HG02943 (cell line): ENCODE measurements around the gene ERC2.
"Not testable (repeated sequence)": the region's sequence is repeated elsewhere in the genome, so short reads cannot be mapped to it uniquely, and the experiment has no call there.

Experiments used
- ATAC-seq: cut with Tn5 transposase; IDR thresholded peaks from one replicate; pipeline ENCODE4 v1.9.1; 2021; ENCODE audit warnings: mild to moderate bottlenecking, low read depth, moderate library complexity; ENCODE audit not compliant: unreplicated experiment

Gene ERC2

DNA sequence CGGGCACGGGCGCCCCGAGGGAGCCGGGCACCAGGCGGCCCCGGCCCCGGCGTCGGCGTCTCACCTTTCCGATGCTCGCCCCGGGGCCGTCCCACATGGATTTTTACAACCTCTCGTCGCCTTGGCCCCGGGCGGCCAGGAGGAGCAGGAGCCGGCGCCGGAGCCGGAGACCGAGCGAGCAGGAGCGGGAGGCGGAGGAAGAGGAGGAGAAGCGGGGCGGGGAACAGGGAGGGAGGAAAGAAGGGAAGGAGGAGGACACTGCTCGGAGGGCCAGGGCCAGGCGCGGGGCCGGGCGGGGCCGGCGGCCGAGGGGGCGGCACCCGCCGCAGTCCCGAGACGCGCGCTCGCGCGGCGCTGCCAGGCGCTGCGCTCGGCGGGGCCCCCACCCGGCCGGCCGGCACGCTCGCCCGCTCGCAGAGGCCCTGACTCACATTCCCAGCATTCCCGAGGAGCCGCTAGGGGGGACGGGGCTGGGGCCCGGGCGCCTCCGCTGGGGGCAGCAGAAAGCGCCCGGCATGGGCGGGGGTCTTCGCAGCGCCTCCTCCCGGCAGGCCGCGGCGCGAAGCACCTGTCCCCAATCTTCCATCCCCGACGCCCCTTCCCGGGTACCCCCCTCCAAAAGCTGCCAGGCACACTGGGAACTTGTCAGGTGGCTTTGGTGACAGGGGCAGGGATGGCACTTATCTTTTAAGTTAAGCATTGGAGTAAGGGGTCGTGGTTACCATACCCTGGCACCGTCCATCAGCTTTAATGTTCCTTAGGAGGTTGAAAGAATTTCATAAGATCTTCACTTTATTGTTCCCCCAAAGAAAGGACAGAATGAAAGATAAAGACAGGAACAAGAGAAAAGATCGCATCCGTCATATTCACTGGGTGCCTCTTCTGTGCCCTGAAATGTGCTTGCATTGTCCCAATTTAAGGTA, at the start of gene ERC2:
TSS of gene ERC2 (minus strand) at position 284 of the 923 bp plus-strand sequence.
- ATAC-seq, result no peak

DNA sequence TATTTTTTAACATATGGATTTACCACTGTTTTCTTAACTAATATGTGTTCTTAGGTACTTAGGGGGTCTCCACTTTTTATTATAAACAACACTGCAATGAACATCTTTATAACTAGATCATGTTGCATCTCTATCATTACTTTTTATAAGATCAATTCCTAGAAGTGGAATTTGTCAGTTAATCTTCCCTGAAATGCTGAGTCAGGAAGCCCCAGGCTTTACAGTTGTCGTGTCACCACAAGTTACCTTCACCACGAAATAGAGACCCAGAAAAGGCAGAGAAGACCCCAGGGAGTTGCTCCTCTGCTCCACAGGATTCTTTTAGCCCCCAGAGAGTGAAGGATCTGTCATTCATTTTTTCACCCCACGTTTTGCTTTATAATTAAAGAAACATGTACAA, 34.5 kb upstream of the ERC2 start:
- ATAC-seq, result no peak

GRCh38 chr3:56496376-56496775, 28.1 kb upstream of the ERC2 start:
- ATAC-seq, result not testable (repeated sequence)

DNA sequence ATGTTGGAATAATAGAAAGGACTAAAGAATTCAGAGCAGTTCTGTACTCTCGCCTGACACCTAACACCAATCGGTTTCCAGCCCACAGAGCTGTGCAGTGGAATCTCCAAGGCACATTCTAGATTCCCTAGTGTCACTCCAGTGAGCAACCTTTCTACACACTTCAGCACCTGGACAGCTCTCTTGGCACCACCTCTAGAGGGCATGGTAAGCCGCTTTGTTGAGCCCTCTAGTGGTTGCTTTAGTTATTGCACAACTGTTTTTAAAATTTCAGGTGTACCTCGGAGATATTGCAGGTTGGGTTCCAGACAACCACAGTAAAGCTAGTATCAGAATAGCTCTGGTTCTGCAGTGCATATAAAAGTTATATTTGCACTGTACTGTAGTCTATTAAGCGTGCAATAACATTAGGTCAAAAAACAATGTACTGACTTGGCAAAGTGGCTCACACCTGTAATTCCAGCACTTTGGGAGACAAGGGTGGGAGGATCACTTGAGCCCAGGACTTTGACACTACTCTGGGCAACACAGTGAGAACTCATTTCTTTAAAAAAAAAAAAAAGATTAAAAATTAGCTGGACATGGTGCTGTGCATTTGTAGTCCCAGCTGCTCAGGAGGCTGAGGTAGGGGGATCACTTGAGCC, 26.5 kb upstream of the ERC2 start:
- peak; percentile 84 for ATAC-seq

- no peak for ATAC-seq
Measured at GRCh38 chr3:56491566-56491965, 23.3 kb upstream of the ERC2 start.

DNA sequence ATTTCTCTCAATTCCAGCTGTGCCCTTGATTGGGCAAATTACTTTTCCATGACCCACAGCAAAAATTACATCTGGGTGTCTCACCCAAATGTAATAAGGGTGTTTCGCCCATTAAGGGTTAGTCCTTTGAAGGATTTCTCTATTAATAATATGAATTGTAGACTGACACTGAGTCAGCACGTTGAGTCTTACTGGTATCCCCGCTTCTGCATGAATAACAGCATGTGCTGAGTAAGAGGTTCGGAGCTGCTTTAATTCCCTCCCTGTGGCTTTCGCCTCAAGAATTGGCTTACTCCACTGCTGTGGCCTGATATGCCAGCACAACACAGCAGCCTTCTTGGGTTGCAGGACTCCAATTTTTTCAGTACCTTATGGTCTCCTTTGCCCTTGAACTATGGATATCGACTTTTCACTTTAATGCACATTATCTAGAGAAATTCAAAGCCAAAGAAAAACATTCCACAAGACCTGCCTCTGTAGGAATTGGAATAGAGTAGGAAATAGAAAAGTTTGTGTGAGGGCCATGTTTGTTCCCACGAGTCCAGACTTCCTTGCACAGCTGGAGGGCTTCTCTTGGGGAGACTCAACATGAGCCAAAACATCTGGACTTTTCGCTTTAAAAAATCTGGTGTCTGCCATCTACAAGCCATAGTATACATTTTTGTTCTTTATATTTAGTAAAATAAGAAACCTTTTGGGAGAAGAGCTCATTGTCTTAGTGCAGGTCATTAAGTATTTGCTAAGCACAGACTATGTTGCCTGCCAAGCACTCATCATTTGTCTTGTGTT, 20.7 kb upstream of the ERC2 start:
- ATAC-seq, result no peak

DNA sequence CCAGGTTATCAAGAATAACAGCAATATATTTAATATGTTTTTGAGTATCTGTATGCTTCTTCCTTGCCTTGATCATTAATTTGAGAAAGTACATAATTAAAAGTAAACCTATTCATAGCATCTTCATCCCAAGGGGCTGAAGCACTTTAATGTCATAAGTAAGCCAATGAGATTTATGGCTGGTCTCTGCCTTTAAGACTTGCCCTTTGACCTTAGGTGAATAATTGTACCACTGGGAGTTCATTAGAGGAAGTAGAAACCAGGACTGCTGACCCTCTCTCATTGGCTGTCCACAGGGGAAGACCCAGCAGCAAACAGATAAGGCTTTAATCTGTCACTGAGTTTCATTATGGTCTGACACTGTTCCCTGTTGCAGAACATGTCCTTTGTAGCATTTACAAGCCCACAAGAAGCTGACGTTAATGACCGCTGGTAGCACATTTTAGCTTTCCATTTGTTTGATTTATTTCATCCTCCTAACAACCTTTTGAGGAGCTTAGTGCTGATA, 16.3 kb upstream of the ERC2 start:
- ATAC-seq, result no peak

- no peak for ATAC-seq
Measured at GRCh38 chr3:56484122-56484521, 15.9 kb upstream of the ERC2 start.

GRCh38 chr3:56477646-56478045, 9.4 kb upstream of the ERC2 start:
- ATAC-seq, result no peak

DNA sequence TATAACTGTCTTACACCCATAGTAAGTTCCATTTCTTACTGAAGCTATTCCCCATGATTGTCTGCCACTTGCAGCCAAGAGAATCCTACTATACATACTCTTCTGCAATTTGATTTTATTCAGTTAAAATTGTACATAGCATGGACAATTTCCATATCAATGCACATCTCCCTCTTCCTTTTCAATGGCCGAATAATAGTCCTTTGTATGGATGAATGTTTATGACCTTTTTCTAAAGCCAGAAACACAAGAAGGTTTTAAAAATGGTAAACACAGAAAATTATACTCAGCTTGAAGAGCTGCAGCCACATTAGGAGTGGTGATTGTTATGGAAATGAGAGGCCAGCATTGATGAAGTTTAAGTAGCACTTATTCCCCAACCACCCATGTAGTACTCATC, 8.5 kb upstream of the ERC2 start:
- no peak for ATAC-seq

DNA sequence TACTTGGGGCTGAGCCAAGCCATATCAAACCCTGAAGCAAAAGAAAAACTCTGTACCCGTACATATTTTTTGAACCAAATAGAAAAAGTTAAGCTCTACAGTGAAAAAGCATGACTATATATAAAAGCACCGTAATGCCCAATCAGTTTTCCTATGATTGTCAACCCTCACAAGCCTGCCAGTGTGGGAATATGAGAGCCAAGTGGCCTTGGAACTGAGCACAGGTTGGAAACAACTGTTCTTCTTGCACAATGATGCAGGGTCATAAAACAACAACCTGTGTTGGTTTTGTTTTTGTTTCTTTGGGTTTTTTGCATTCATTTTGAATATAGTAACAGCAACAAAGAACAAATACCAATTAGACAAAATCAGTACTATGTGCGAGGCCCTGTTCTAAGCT, 3.5 kb upstream of the ERC2 start:
- ATAC-seq, result no peak

GRCh38 chr3:56469141-56469540, 874 bp upstream of the ERC2 start:
- no peak for ATAC-seq

GRCh38 chr3:56467801-56468183, 475 bp downstream of the ERC2 start:
- no peak for ATAC-seq

DNA sequence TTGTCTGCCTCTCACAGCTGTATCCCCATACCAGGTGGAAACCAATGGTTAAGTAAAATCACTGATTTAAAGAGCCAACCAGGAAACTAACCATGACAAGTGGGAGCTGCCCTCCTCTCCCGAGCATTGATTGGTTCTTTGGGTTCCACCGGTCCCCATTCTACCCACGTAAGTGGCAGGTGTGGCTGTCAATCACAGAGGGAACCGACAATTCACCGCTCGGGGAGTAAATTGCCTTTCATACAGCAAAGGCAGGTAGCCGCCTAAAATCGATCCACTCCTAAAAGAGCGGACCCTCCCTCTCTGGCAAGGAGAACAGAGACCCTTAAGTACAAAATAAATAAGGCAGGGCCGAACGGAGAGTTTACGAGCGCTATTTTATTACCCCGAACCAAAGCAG, 1.2 kb downstream of the ERC2 start:
- ATAC-seq, result no peak

DNA sequence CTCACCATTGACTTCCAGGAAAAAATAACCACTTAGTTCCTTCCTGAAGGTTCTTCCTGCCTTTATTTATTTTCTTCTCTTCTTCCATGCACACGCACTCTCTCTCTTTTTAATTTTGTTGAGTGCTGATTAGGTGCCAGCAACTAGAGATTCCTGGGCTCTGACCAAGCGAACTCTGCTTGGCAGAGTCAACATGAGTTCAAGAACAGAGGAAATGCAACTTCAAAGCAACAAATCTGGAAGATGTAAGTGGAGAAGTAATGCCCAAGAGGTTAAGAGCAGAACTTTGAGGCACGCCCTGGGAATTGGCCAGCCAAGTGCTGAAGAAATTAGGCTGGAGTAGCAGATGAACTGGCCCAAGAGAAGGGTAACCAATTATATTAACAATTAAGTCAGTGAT, 8.5 kb downstream of the ERC2 start:
- no peak for ATAC-seq

GRCh38 chr3:56459104-56459496, 9.2 kb downstream of the ERC2 start:
- ATAC-seq, result no peak

GRCh38 chr3:56458496-56459103, 9.7 kb downstream of the ERC2 start:
- ATAC-seq, result no peak

DNA sequence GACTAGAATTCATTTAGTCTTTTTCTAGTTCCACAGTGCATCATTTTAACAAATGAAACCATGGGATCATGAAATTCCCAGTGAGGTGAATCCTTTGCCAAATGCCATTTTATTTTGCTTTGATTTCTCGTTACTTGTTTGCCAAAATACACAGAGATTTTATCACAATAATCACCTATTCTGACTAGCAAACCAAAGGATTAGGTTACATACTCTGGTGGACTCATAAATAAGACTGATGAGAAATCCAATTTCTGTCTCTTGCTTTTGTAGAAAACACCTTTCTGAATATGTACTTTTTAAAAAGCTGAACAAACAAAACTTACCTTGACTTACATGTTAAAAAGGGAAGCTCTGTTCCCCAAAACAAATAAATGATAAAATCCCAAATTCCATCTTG, 12.2 kb downstream of the ERC2 start:
- ATAC-seq, result no peak

DNA sequence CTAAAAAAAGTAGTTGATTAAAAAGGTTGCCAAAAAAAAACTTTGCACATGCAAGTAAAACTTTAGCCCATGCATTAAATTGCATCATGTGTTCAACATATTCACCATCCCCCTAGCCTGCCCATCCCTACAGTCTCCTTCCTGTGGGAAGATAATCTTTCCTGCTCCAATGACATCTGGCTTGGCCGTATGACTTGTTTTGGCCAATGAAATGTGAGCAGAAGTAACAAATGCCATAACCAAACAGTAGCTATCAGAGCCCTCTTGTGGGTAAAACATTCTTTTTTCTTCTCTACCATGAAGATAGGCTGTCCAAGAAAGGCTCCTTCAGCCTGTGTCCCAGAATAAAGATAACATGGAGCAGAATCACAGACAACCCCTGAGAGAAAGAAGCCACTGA, 15.3 kb downstream of the ERC2 start:
- no peak for ATAC-seq

GRCh38 chr3:56452085-56452484, 16.2 kb downstream of the ERC2 start:
- no peak for ATAC-seq

DNA sequence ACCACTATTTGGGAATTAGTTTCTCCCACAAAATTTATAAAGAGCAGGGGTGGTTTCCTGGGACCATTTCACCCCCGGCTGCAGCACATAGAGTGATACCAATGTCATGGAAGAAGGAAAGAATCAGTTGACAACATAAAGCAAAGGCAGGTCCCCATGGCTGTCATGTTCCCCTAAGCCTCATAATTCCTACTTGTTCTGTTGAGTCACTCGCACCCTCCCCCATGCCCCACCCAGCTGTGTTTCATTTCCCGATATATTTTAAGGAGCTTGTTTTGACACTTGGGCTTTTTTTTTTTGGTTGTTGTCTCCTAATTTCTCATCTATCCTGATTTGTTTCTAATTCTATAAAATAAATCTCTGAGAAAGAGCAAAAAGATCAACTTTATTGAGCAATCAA, 24.9 kb downstream of the ERC2 start:
- no peak for ATAC-seq
